Activated B cell treated with CpG ODN at 0.5 μM for 24 hours (primary cell): ENCODE results near the gene MRPL27. TPM values are rescaled to one million over a fixed set of nuclear protein-coding genes. Genes with fewer than 3 reads are reported as not detected.

ENCODE experiments used
- ATAC-seq: fragments of 200-7000 bp; cut with Tn5 transposase; one replicate; pipeline ENCODE4 v1.10.0; 2021; ENCODE audit warnings: low read depth, mild to moderate bottlenecking, moderate library complexity
- CTCF ChIA-PET: fragments of 350-600 bp; sonication (Branson Sonifier 250); formaldehyde crosslinking; loops from one replicate; lab custom pipeline; 2021; ENCODE audit warnings: antibody characterized with exemption; lab: Charles Lee
- POLR2A ChIA-PET: fragments of 350-600 bp; sonication (Branson Sonifier 250); formaldehyde crosslinking; loops from one replicate; lab custom pipeline; 2021; ENCODE audit warnings: antibody characterized with exemption; lab: Charles Lee
- DNase-seq: peaks from one replicate; pipeline ENCODE4 v3.0.0; 2022
- H3K27ac Mint-ChIP-seq: one replicate; pipeline ENCODE4 v1.8.0; 2020; ENCODE audit warnings: mixed read lengths
- H3K27me3 Mint-ChIP-seq: one replicate; pipeline ENCODE4 v1.8.0; 2021; ENCODE audit warnings: mixed read lengths
- H3K36me3 Mint-ChIP-seq: one replicate; pipeline ENCODE4 v1.8.0; 2021; ENCODE audit warnings: low read depth, mixed read lengths
- H3K4me1 Mint-ChIP-seq: one replicate; pipeline ENCODE4 v1.8.0; 2021; ENCODE audit warnings: mixed read lengths
- H3K4me3 Mint-ChIP-seq: one replicate; pipeline ENCODE4 v1.8.0; 2020; ENCODE audit warnings: mild to moderate bottlenecking, mixed read lengths
- H3K9me3 Mint-ChIP-seq: one replicate; pipeline ENCODE4 v1.8.0; 2020; ENCODE audit warnings: mixed read lengths
- intact Hi-C: fragments of 100-400 bp; cut with micrococcal nuclease; formaldehyde crosslinking; loops from one replicate; pipeline ENCODE4 v1.15.1; 2024
- total RNA-seq: library from RNA; stranded (reverse); gene quantifications from 2 replicates; pipeline ENCODE4 v1.2.3, GENCODE V29; 2022
- TF ChIP-seq, protein P1 (sequence below): fragments of 200-600 bp; IDR thresholded peaks from one replicate; pipeline ENCODE4 v1.8.0; 2022; ENCODE audit warnings: antibody characterized with exemption, mild to moderate bottlenecking

The MRPL27 gene
- total RNA-seq, 1 donor from 2014 or later, result 45.0 TPM

DNA sequence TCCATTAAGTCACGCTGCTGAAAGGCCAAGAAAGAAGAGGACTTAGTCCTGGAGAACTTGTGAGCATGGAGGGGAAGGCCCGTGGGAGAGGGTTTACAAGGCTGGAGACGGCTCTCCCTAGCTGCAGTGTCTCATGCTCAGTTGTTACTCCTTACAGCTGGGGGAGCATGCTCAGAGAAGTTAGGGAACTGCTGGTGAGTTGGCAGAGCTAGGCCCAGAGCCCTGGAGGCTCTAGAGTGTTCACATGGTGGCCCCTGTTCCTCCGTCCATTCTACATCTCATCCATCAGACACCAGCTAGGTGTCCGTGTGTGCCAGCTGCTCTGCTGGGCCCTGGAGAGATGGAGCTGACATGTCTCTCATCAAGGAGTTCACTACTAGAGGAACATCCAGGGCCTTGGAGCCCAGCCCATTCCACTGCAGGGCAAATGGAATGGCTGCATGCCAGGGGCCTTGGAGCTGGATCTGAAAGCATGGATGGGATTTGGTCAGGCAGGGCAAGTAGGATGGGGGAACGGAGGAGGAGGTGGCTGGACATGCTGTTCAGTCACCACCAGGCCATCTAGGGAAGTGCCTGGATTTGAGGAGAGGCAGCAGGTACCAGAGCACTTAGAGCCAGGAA lies 20.8 kb downstream of the MRPL27 start:
- H3K27ac Mint-ChIP-seq, result peak overlapping the region; percentile 36
- H3K9me3 Mint-ChIP-seq, result no peaks in the 10 kb centered on the region
- H3K4me3 Mint-ChIP-seq, result no peak overlapping the region
- POLR2A ChIA-PET, result interaction anchor here (1.4 kb wide), 1 partner anchor 10 kb away, joined by 4 read pairs; no protein-coding TSS in a partner anchor
- DNase-seq (no peak), ATAC-seq (no peak)
- H3K4me1 Mint-ChIP-seq, result peaks cover 11% of the 10 kb centered on the region
- CTCF ChIA-PET, result interaction anchor here (1.2 kb wide), 1 partner anchor 10 kb away, joined by 4 read pairs; no protein-coding TSS in a partner anchor
- peaks cover 34% of the 10 kb centered on the region for H3K36me3 Mint-ChIP-seq
- intact Hi-C loops, result no loop called here
- TF ChIP-seq, protein P1, sequence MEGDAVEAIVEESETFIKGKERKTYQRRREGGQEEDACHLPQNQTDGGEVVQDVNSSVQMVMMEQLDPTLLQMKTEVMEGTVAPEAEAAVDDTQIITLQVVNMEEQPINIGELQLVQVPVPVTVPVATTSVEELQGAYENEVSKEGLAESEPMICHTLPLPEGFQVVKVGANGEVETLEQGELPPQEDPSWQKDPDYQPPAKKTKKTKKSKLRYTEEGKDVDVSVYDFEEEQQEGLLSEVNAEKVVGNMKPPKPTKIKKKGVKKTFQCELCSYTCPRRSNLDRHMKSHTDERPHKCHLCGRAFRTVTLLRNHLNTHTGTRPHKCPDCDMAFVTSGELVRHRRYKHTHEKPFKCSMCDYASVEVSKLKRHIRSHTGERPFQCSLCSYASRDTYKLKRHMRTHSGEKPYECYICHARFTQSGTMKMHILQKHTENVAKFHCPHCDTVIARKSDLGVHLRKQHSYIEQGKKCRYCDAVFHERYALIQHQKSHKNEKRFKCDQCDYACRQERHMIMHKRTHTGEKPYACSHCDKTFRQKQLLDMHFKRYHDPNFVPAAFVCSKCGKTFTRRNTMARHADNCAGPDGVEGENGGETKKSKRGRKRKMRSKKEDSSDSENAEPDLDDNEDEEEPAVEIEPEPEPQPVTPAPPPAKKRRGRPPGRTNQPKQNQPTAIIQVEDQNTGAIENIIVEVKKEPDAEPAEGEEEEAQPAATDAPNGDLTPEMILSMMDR, result no peak
- H3K27me3 Mint-ChIP-seq, result no peaks in the 10 kb centered on the region

DNA sequence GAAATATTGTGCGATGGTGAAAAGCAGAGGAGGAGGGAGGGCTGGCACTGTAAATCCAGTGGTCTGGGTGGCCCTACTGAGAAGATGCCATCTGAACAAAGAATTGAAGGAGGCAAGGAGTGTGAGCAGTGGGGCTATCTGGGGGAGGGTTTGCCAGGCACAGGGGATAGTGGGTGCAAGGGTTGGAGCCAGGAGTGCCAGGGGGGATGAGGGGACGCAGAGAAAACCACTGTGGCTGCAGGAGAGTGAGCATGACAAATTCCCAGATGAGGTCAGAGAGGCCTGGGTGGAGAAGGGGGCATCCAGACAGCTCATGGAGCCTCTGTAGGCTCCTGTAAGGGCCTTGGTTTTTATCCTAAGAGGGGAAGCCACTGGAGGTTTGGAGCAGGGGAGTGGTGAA lies 22.3 kb downstream of the MRPL27 start:
- ChIA-PET CTCF (interaction anchor here (1.0 kb wide), 1 partner anchor 11 kb away, joined by 3 read pairs; no protein-coding TSS in a partner anchor), POLR2A (no interaction called here)
- no peaks in the 10 kb centered on the region for H3K27me3 Mint-ChIP-seq
- TF ChIP-seq, protein P1, result no peak
- no peak for DNase-seq
- no peaks in the 10 kb centered on the region for H3K9me3 Mint-ChIP-seq
- H3K36me3 Mint-ChIP-seq, result peaks cover 22% of the 10 kb centered on the region
- no peak overlapping the region for H3K4me3 Mint-ChIP-seq
- H3K27ac Mint-ChIP-seq, result no peak overlapping the region
- H3K4me1 Mint-ChIP-seq, result peaks cover 18% of the 10 kb centered on the region
- no peak for ATAC-seq
- intact Hi-C loops, result no loop called here

DNA sequence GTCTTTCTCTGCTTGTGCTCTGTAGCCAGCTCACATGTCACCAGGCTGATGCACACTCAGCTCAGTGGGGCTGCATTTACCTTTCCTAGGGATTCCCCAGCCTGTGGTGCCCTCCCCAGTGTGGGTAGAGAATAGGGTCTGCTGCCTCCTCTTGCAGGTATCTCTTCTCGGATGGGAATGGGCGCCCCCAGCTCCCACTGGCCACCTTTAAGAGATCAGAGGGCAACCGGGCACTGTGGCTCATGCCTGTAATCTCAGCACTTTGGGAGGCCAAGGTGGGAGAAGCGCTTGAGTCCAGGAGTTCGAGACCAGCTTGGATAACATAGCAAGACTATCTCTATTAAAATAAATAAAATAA lies 23.8 kb downstream of the MRPL27 start:
- TF ChIP-seq, protein P1, result no peak
- Mint-ChIP-seq H3K36me3 (peaks cover 12% of the 10 kb centered on the region), H3K27ac (no peak overlapping the region), H3K27me3 (no peaks in the 10 kb centered on the region), H3K4me3 (no peak overlapping the region), H3K9me3 (no peaks in the 10 kb centered on the region), H3K4me1 (peaks cover 24% of the 10 kb centered on the region)
- POLR2A ChIA-PET, result interaction anchor here (0.6 kb wide), 1 partner anchor 355 kb away, joined by 6 read pairs; no protein-coding TSS in a partner anchor
- CTCF ChIA-PET, result interaction anchor here (3.2 kb wide), 1 partner anchor 13 kb away, joined by 21 read pairs; no protein-coding TSS in a partner anchor
- DNase-seq (no peak), ATAC-seq (no peak)
- intact Hi-C loops, result no loop called here

DNA sequence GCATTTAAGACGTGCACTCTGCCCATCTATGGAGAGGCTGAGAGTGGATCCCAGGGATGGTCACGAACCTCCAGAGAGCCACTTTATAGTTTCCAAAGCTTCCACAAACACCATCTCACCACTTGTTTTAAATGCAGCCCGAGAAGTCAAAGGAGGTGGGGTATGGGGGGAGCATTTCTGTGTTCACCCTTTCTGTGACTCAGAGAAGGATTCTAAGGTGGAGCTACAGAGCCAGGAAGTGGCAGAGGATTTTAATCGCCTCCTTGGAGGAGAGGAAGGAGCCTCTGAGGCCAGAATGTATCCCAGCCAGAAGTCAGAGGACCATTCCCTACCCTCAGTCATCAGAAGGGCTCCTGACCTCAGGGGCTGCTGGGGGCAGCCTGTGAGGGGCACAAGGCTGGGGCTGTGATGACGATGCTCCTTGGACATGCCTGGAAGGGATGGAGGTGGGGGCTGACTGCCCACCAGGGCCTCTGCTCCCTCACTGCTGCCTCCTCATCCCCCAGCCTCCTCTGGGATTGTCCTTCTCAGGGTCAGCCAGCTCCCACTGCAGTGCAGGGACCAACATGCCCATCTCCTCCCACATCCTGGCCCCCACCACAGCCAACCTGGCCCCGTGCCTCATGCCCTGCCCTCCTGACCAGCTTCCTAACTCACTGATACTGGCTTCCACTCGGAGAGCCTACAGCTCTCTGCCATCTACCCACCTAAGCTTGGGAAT lies 24.3 kb downstream of the MRPL27 start:
- no peak for ATAC-seq
- no peak overlapping the region for H3K4me3 Mint-ChIP-seq
- no peaks in the 10 kb centered on the region for H3K27me3 Mint-ChIP-seq
- H3K4me1 Mint-ChIP-seq, result peaks cover 24% of the 10 kb centered on the region
- ChIA-PET CTCF (interaction anchor here (1.6 to 3.2 kb wide), 2 partner anchors 13 to 49 kb away, joined by 4 to 21 read pairs; partner anchors contain the start of gene LRRC59), POLR2A (no interaction called here)
- TF ChIP-seq, protein P1, result no peak
- H3K36me3 Mint-ChIP-seq, result peaks cover 10% of the 10 kb centered on the region
- no peak overlapping the region for H3K27ac Mint-ChIP-seq
- no peaks in the 10 kb centered on the region for H3K9me3 Mint-ChIP-seq
- intact Hi-C loops, result no loop called here
- no peak for DNase-seq

DNA sequence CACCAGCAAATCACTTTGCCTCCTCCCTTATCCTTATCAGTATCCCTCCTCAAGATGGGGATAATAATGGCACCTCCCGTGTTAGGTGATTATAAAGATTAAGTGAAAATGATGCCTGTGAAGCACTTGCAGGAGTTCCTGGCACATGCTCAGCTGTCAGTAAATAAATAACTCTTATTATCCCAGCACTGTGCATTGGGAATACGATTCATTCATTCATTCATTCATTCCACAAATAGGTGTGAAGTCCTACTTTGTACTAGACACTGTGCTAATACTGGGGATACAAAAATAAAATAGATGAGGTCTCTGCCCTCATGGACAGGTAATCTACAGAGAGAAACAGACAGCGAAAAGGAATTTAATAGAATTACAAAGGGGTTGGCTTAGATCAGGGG lies 25.1 kb downstream of the MRPL27 start:
- ChIA-PET CTCF (interaction anchor here (1.6 to 3.2 kb wide), 2 partner anchors 14 to 50 kb away, joined by 4 to 21 read pairs; partner anchors contain the start of gene LRRC59), POLR2A (no interaction called here)
- no peaks in the 10 kb centered on the region for H3K9me3 Mint-ChIP-seq
- TF ChIP-seq, protein P1, result no peak
- peak overlapping the region; percentile 50 for H3K27ac Mint-ChIP-seq
- no peak for DNase-seq
- intact Hi-C loops, result loop anchor here (2.0 kb wide), 1 partner anchor 49 kb away; the partner anchor contains the start of gene LRRC59
- peaks cover 24% of the 10 kb centered on the region for H3K4me1 Mint-ChIP-seq
- no peaks in the 10 kb centered on the region for H3K27me3 Mint-ChIP-seq
- ATAC-seq, result no peak
- H3K4me3 Mint-ChIP-seq, result peak overlapping the region; percentile 89
- H3K36me3 Mint-ChIP-seq, result peaks cover 5% of the 10 kb centered on the region
